ENCODE results near the gene VPS41. TPM values are rescaled to one million over a fixed set of nuclear protein-coding genes. Genes with fewer than 3 reads are reported as not detected.

The VPS41 gene
- polyA plus RNA-seq (2011; rRNA removed) (15.7 and 31.9 TPM in 2 replicates), polyA minus RNA-seq (2011; rRNA and poly(A)+ RNA removed) (16.9 and 17.8 TPM in 2 replicates)

DNA sequence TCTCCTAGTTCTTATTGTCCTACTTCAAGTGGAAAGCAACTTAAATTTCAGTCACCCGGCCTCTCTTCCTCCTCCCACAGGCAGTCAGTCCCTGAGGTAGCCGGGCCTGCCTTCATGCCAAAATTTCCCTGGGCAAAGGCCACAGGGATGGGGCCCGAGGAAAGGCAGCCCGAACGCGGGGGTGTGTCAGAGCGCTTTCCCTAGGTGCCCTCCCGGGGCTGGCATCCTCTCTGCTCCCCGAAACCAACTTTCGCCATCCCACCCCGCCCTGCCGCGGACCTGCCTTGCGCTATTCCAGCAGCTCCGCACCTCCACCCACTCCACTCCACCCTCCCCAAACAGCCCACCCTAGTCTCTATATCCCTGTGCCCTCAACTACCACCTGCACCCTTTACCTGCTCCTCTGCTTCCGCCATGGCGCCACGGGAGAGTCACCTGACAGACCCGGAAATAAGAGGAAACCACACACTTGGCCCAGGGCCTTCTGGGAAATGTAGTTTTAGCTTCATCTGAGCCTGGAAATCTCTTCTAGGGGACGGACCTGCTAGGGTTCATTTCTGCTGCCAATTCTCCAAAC is at the start of gene VPS41:
Gene VPS41, minus strand, starts transcription at position 433 of the 577 bp plus-strand sequence. Its CDS starts 17 bp downstream, at position 416.
- ChIA-PET CTCF (interaction anchor here (0.8 to 1.0 kb wide), 2 partner anchors 8 to 20 kb away, joined by 3 read pairs; no protein-coding TSS in a partner anchor), POLR2A (no interaction called here)
- Histone ChIP-seq H3K4me3 (ENCODE audit: low read depth, low read length) (peak within 1 kb of the TSS; percentile 85), H3K36me3 (ENCODE audit: control insufficient read depth, insufficient read depth, low read length) (no peaks in the 10 kb centered on the region), H3K27me3 (ENCODE audit: control insufficient read depth, insufficient read depth, low read length) (0 out of 2 replicates have a peak, but pooled peaks cover 2% of the 10 kb centered on the region)
- peak; percentile 21 for DNase-seq (ENCODE audit: low read depth)
- TF ChIP-seq, protein P1, sequence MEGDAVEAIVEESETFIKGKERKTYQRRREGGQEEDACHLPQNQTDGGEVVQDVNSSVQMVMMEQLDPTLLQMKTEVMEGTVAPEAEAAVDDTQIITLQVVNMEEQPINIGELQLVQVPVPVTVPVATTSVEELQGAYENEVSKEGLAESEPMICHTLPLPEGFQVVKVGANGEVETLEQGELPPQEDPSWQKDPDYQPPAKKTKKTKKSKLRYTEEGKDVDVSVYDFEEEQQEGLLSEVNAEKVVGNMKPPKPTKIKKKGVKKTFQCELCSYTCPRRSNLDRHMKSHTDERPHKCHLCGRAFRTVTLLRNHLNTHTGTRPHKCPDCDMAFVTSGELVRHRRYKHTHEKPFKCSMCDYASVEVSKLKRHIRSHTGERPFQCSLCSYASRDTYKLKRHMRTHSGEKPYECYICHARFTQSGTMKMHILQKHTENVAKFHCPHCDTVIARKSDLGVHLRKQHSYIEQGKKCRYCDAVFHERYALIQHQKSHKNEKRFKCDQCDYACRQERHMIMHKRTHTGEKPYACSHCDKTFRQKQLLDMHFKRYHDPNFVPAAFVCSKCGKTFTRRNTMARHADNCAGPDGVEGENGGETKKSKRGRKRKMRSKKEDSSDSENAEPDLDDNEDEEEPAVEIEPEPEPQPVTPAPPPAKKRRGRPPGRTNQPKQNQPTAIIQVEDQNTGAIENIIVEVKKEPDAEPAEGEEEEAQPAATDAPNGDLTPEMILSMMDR (IDR thresholded peaks at IDR 0.05; ENCODE audit: insufficient read depth, low read depth, low read length): no peak

- Histone ChIP-seq H3K4me3 (ENCODE audit: low read depth, low read length) (no peak overlapping the region), H3K27me3 (ENCODE audit: control insufficient read depth, insufficient read depth, low read length) (no peaks in the 10 kb centered on the region), H3K36me3 (ENCODE audit: control insufficient read depth, insufficient read depth, low read length) (no peaks in the 10 kb centered on the region)
- no peak for DNase-seq (ENCODE audit: low read depth)
- CTCF ChIA-PET: no interaction called here
- POLR2A ChIA-PET: no interaction called here
- TF ChIP-seq, protein P1 (IDR thresholded peaks at IDR 0.05; ENCODE audit: insufficient read depth, low read depth, low read length): no peak
Observed at GRCh38 chr7:38955892-38956291, 46.9 kb upstream of the VPS41 start.

DNA sequence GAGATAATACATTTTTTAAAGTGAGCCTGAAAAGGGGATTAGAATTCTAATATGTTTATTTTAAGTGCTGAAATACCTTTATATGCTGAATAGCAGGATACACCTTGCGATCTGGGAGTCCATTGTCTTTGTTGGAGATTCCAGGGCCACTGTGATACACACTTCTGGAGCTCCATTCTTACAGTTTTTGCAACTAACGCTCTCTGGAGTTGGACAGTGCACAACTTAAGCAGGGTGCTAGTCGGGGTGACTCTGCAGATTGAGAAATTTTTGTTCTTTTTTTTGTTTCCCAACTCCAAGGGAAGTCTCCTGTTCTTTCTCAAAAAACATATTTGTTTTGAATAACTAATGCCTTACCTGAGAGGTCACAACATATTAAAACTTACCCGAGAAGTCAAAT is 45.0 kb upstream of the VPS41 start:
- DNase-seq (ENCODE audit: low read depth): no peak
- Histone ChIP-seq H3K36me3 (ENCODE audit: control insufficient read depth, insufficient read depth, low read length) (no peaks in the 10 kb centered on the region), H3K27me3 (ENCODE audit: control insufficient read depth, insufficient read depth, low read length) (no peaks in the 10 kb centered on the region), H3K4me3 (ENCODE audit: low read depth, low read length) (no peak overlapping the region)
- ChIA-PET CTCF (no interaction called here), POLR2A (no interaction called here)
- TF ChIP-seq, protein P1 (IDR thresholded peaks at IDR 0.05; ENCODE audit: insufficient read depth, low read depth, low read length): no peak

DNA sequence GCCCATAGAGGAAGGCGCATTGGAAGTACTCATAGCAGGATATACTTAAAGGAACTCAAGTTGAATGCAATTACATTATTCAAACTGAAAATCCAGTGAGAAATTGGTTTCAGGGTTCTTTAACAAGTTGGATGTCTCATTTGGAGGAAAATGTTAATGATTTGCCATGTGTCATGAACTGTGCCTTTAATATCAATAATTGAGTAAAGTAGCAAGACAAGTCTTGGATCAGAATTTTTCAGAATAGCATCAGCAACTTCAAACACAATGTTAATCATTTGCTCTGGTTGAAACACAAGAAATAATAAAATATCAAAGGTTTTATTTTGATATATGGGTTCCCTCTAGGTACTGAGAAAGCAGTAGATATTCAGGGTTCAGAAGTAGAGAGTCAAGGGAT is 44.2 kb upstream of the VPS41 start:
- Histone ChIP-seq H3K36me3 (ENCODE audit: control insufficient read depth, insufficient read depth, low read length) (no peaks in the 10 kb centered on the region), H3K27me3 (ENCODE audit: control insufficient read depth, insufficient read depth, low read length) (no peaks in the 10 kb centered on the region), H3K4me3 (ENCODE audit: low read depth, low read length) (no peak overlapping the region)
- ChIA-PET CTCF (no interaction called here), POLR2A (no interaction called here)
- DNase-seq (ENCODE audit: low read depth): no peak
- TF ChIP-seq, protein P1 (IDR thresholded peaks at IDR 0.05; ENCODE audit: insufficient read depth, low read depth, low read length): no peak

- H3K36me3 ChIP-seq (ENCODE audit: control insufficient read depth, insufficient read depth, low read length): no peaks in the 10 kb centered on the region
- no peak for DNase-seq (ENCODE audit: low read depth)
- TF ChIP-seq, protein P1 (IDR thresholded peaks at IDR 0.05; ENCODE audit: insufficient read depth, low read depth, low read length): no peak
- POLR2A ChIA-PET: no interaction called here
- H3K27me3 ChIP-seq (ENCODE audit: control insufficient read depth, insufficient read depth, low read length): no peaks in the 10 kb centered on the region
- CTCF ChIA-PET: no interaction called here
- no peak overlapping the region for H3K4me3 ChIP-seq (ENCODE audit: low read depth, low read length)
Observed at GRCh38 chr7:38951213-38951612, 42.2 kb upstream of the VPS41 start.

All from BJ (cell line).